GM18951 (cell line): ENCODE data around the gene SORCS2.

Experiments used
- POLR2A ChIP-seq: IDR thresholded peaks from 4 replicates; pipeline ENCODE4 v1.6.1; 2011; ENCODE audit warnings: mild to moderate bottlenecking; ENCODE audit not compliant: insufficient read length, insufficient read depth; ENCODE audit errors: extremely low read depth
- in situ Hi-C: fragments of 300-500 bp; cut with MboI; formaldehyde crosslinking; loops from one replicate; pipeline ENCODE4 v1.12.0; 2022; ENCODE audit warnings: low sequenced_read_pairs, mixed read lengths, inconsistent platforms; ENCODE audit not compliant: unreplicated experiment

The SORCS2 gene

DNA sequence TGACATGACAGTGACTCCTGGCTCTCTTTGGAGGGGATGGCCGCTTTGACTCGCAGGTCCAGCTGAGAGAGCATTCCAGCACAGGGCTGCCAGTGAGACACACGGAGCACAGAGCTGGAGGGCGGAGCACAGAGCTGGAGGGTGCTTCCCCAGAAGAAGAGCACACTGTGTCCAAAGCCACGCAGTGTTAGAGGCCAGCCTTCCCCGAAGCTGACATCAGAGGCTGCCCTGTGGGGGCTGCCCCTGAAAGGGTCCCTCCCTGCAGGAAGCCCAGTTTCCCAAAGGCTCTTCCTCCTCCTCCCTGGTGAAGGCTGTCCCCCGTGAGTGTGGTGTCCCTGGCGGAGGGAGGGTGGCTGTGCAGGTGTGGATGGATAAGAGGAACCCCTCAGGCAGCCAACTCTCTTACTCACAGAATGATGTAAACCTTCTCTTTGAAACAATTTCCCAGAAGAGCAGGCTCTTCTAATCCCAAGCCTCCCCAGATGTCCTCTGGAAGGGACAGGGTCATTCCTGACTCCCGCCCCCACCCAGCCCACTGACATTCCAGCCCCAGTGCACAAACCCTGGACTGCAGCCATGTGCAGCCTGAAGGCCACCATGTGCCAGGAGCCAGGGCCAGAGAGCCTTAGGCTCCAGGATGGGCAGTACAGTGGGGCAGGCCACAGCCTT lies 189.0 kb downstream of the SORCS2 start:
- in situ Hi-C loops: no loop called here
- TF ChIP-seq POLR2A: no peak

DNA sequence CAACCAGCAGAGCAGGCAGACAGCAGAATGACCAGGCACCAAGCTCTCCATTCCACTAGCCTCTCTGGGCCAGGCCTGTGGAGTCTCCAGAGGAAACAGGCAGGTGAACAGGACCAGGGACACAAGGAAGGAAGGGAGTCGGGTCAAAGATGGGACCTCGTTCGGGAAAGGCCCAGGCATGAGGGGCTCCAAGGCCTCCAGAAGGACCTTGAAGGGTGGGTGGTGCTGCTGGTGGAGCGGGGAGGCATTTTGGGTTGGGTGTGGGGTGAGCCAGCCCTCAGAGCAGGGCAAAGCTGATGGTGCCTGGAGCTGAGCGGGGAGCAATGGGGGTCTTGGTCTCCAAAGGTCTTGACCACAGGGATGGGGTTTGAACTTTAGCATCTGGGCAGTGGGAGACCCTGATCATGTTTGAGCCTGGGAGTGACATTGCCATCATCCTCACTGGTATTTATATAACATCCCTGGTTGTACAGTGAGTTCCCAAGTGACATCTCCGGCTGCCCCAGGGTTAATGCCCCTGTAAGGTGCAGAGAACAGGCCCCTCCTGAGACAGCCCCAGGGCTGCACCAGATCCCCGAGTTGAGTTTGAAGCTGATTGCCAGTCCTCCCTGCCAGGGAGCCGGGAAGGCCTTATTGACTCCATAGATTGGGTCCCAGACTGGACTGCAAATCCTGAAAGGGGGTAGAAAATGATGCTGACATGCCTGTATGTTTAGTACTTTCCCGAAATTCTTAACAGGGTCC lies 189.7 kb downstream of the SORCS2 start:
- no peak for TF ChIP-seq POLR2A
- in situ Hi-C loops: no loop called here

DNA sequence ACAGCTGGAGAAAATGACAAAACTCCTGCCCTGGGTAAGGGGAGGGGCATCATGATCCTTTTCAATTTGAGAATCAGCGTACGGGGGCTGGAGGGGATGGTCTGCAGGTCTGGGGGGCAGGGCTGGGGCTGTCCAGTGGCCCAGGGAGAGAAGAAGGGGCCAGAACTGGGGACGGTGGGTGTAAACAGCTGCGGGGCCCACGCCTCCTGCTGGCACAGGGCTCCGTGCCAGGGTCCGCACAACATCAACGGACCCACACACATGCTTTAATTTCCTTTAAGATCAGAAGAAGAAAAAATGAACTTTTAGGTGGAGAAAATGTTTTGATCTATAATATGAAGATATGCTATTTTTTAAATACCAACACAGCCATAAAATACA lies 190.3 kb downstream of the SORCS2 start:
- in situ Hi-C loops: no loop called here

DNA sequence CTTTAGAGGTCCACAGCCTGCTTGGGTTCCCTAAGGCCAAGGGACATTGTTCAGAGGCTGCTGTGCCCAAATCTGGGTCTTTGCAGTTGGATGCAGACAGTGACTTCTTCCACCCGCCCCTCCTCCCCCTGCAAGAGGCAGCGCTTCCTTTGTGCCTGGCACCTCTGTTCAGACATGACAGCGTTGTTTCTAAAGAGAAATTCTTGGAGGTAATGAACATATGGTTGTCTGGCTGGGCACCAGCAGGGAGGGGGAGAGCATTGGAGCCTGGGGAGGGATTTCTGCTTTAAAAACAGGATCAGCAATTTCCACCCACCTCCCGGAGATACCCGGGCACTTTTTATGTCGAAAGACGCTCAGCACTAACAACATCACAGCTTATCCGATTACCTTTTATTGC lies 190.9 kb downstream of the SORCS2 start:
- in situ Hi-C loops: no loop called here
- no peak for TF ChIP-seq POLR2A

More for the DNA sequence above, 190.3 kb downstream of the SORCS2 start:
- no peak for TF ChIP-seq POLR2A

DNA sequence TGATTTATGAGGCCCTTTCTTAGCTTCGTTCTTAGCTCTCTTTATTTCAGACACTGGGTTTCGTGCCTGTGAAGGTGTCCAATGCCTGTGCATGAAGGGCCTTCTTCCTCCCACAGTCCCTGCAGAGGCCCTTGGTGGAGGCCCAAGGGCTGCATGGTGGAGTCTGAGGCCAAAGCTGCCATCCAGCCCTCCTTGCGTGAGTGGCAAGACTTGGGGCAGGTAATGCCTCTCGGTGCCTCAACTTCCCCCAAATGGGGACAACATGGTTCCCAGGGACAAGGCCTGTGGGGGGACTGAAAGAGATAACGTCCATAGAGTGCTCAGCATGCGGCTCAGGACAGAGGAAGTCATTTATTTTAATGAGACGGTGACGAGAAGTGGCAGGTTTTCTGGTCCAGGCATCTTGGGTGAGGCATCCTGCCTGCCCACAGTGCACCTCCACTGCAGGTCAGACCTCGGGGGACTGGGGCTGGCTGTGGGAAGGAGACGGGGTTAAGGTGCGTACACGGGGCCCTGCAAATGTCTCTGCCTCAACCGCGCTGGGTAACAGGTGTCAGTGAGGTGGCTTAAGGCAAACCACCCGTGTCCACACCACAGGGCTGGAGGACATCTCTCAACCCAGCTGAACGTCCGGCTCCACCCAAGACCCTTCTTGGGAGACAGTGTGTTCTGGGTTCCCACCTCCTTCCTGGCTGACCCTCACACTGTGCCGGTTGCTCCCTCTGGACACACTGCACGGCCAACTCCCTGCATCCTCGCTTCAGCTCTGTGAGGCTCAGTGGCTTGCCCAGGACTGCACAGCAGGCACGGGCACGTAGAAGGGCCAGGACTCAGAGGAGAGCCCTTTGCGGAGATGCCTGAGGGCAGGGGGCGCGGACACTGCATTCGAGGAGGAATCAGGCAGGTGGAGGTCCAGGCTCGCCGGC lies 191.9 kb downstream of the SORCS2 start:
- in situ Hi-C loops: no loop called here
- no peak for TF ChIP-seq POLR2A

DNA sequence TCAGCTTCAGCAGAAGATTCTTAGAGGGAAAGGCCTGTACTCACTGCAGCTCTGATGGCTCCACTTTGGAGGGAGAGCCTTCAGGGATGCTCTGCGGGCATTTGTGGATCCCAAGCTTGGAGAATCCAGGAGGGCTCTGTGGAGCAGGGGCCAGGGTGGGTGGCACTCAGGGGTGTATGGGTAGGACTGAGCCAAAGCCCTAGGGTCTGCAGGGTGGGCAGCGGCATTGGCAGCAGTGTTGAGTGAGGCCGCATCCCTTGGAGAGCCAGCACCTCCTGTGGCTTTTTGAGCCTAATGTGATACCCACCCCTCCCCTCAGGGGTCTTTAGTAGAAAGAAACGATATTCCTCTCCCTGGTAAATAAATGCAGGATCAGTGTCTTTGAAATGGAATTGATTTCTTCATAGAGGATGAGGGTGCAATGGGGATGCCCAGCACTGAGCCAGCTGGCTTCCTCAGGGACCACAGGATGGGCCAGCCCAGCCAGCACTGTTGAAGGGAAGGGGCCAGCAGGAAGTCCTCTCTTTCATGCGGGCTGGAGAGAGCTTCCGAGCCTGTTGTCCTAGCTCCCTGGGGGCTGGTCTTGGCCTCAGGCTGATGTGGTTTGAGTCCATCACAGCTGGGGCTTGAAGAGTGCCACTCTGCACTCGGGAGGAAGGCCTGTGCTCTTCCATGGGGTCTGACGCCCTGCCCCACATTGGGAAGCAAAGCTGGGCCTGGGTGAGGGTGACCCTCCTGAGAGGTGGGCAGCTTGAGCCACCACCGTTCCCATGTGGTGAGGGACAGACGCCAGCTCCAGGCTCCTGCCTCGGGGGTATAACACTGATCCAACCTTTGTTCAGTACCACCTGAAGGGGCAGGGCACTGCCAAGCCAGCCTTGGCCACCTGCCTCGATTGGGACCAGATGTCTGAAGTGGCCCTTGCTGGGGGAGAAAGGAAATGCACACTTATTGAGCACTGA lies 192.9 kb downstream of the SORCS2 start:
- no peak for TF ChIP-seq POLR2A
- in situ Hi-C loops: no loop called here

DNA sequence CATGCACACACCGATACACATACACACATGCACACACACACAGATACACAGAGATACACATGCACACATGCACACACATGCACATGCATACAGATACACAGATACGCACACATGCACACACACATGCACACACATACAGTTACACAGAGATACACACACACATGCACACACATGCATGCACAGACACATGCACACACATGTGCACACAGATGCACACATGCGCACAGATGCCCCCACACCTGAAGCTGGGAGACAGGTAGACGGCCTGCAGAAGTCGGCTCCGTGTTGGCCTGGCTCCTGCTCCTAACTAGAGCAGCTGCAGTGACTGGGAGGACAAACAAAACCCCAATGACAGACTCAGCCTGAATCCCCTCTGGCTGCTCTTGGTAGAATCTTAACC lies 195.6 kb downstream of the SORCS2 start:
- in situ Hi-C loops: no loop called here

DNA sequence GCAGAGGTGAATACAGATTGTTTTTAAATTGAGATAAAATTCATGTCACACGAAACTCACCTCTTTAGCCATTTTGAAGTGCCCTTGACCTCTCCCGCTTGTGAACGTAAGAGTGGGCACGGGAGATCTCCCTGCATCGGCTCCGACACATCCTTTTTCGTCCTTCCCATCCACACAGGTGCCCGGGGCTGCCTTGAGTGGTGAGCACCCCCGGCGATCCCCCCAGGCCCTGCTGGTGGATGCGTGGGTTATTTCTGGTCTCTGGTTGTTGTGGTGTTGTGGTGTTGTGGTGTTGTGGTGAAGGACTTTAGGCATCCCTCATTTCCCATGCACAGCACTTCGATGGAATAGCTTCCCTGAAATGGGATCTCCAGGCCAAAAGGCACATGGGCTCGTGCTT lies 196.3 kb downstream of the SORCS2 start:
- TF ChIP-seq POLR2A: no peak
- in situ Hi-C loops: no loop called here

More for the DNA sequence above, 195.6 kb downstream of the SORCS2 start:
- no peak for TF ChIP-seq POLR2A

DNA sequence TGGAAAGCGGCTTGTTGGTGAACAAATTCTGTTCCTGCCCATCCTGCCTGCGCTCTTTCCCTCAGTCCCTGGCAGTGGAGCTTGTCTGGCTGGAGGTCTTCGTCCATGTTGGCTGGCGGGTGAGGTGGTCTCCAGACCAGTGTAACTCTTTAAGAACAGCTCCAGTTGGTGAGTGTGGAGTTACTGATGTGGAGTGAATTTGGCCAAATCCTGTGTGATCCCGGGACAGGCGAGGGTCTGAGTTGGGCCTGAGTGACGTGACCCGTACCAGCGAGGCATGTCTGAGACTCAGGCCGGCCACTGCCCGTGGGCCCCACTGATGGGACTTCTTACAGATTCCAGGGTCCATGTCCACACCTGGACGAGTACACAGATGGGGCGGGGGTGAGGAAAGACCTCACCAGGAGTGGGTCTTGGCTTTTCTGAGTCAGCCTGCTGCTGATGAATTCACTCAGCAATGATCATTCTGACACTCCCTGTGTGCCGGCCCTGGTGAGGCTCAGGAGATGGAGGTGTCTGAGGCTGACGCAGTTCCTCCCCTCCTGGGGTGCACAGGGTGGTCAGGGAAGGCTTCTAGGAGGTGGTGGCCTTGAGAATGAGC lies 196.9 kb downstream of the SORCS2 start:
- TF ChIP-seq POLR2A: no peak
- in situ Hi-C loops: no loop called here

DNA sequence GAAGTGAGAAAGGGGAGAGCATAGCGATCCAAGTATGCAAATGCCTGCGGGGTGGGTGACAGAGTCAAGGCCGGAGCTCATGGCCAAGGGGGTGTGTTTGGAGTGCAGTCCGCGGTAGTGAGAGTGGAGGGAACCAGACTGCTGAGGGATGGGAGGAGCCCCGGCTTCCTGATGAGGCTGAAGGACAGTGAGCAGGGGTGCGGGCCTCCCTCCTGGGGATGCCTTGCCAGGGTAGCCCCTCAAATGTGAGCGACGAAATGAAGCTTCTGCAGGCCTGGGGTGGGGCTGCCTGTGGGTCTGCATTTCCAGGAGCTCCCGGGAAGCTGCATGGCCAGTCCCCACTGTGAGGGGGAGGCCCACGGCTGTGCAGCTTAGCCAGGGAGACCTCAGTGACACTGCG lies 197.4 kb downstream of the SORCS2 start:
- no peak for TF ChIP-seq POLR2A
- in situ Hi-C loops: no loop called here

DNA sequence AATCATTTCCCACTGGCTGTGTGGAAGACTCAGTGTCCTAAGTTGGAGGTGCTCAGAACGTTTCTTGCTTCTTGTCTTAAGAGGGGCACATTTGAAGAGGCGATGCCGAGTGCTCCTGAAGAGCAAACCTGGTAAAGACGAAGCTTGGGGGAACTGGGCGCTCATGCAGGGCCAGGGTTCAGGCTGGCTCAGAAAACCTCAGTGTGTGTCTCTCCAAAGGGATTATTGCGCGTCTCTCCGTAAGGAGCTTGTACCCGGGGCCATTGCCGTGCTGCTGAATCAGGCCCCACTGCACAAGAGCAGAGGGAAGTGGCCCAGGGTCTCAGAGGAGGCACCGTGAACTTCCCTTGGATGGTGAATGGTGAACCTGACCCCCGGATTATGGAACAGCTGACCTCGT lies 198.0 kb downstream of the SORCS2 start:
- TF ChIP-seq POLR2A: no peak
- in situ Hi-C loops: no loop called here

DNA sequence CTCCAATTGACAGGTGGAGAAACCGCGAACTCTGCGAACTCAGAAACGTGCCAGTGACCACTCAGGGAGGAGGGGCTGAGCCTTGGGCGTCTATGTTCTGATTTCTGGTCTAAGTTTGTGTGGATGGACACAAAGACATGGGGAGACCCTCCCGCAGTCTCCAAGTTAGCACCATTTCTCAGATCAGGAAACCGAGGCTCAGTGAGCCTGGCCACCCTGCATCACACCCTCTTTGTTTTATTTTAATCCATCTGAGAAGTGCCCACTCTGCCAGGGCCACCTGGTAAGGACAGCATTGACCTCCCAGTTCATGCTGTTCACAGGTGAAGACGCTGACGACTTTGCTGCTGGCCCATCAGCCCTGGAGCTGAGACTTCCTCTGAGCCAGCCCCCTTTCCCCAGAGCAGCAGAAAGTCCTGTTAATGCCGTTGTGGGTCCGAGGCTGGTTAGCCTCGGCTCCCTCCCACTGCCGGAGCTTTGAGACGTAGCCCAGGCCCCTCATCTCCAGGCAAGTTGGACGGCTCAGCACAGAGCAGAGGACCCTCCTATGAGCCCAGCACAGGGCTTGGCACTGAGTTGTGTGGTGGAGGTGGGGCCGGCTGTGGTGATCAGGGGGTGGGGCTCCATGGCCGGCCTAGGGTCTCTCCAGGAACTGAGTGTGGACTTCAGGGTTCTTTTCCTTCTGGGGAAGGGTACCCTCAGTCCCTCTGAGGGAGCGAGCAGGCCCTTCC lies 198.7 kb downstream of the SORCS2 start:
- TF ChIP-seq POLR2A: no peak
- in situ Hi-C loops: no loop called here
